Loucy (cell line): ENCODE data around the gene TGFB2.

Source experiments
- H2AFZ ChIP-seq: fragments of 200-600 bp; sonication (generic); 2 replicates; pipeline ENCODE4 v1.6.0; 2016; ENCODE audit warnings: antibody characterized with exemption, mild to moderate bottlenecking, low read length, moderate library complexity
- H3F3A ChIP-seq: fragments of 200-600 bp; 2 replicates; pipeline ENCODE4 v1.6.0; 2016; ENCODE audit warnings: antibody characterized with exemption, low read depth, mild to moderate bottlenecking
- H3K27me3 ChIP-seq: fragments of 200-600 bp; sonication (generic); 2 replicates; pipeline ENCODE4 v1.6.1; 2014; ENCODE audit warnings: low read length, mild to moderate bottlenecking; ENCODE audit not compliant: insufficient read depth, poor library complexity, severe bottlenecking
- H3K36me3 ChIP-seq: fragments of 200-600 bp; sonication (generic); 2 replicates; pipeline ENCODE4 v1.6.1; 2016; ENCODE audit warnings: low read length; ENCODE audit not compliant: insufficient read depth
- H3K4me1 ChIP-seq: fragments of 200-600 bp; sonication (generic); 2 replicates; pipeline ENCODE4 v1.5.1; 2014; ENCODE audit warnings: low read length, mild to moderate bottlenecking; ENCODE audit not compliant: insufficient read depth, poor library complexity, severe bottlenecking
- H3K4me2 ChIP-seq: fragments of 200-600 bp; sonication (generic); 2 replicates; pipeline ENCODE4 v1.6.0; 2014; ENCODE audit warnings: antibody characterized with exemption, low read length, low read depth, mild to moderate bottlenecking; ENCODE audit not compliant: poor library complexity, severe bottlenecking
- H3K4me3 ChIP-seq: fragments of 200-600 bp; sonication (generic); 2 replicates; pipeline ENCODE4 v1.5.1; 2014; ENCODE audit warnings: low read length, mild to moderate bottlenecking, mixed read lengths; ENCODE audit not compliant: poor library complexity, severe bottlenecking
- H3K79me2 ChIP-seq: fragments of 200-600 bp; sonication (generic); 2 replicates; pipeline ENCODE4 v1.6.1; 2014; ENCODE audit warnings: low read length; ENCODE audit not compliant: insufficient read depth
- H3K9ac ChIP-seq: fragments of 200-600 bp; sonication (generic); 2 replicates; pipeline ENCODE4 v1.6.0; 2014; ENCODE audit warnings: mild to moderate bottlenecking, low read depth, low read length, moderate library complexity; ENCODE audit not compliant: poor library complexity, severe bottlenecking
- H3K9me2 ChIP-seq: fragments of 200-600 bp; sonication (generic); replicated peaks from 2 replicates; pipeline ENCODE4 v1.6.1; 2016; ENCODE audit warnings: low read depth, low read length, mixed read lengths
- H3K9me3 ChIP-seq: fragments of 200-600 bp; sonication (generic); 2 replicates; pipeline ENCODE4 v1.6.1; 2014; ENCODE audit warnings: mild to moderate bottlenecking, antibody characterized with exemption, low read length, low read depth; ENCODE audit not compliant: insufficient read depth
- H4K20me1 ChIP-seq: fragments of 200-600 bp; sonication (generic); 2 replicates; pipeline ENCODE4 v1.6.0; 2014; ENCODE audit warnings: antibody characterized with exemption, low read length, mild to moderate bottlenecking; ENCODE audit not compliant: insufficient read depth, poor library complexity, severe bottlenecking
- CTCF ChIP-seq: fragments of 200-600 bp; sonication (generic); conservative IDR thresholded peaks from 2 replicates; pipeline ENCODE4 v1.5.1; 2014; ENCODE audit warnings: mild to moderate bottlenecking, antibody characterized with exemption, low read length
- EZH2phosphoT487 ChIP-seq: fragments of 200-600 bp; IDR thresholded peaks from 2 replicates; pipeline ENCODE4 v1.6.1; 2018; ENCODE audit warnings: antibody characterized with exemption, mild to moderate bottlenecking, moderate library complexity, borderline replicate concordance

TGFB2 gene

GRCh38 chr1:218374401-218375353 lies 29.5 kb downstream of the TGFB2 start:
- Histone ChIP-seq H3K4me3 (no peak overlapping the region), H4K20me1 (no peaks in the 10 kb centered on the region), H3K4me2 (no peak overlapping the region), H3K36me3 (no peaks in the 10 kb centered on the region), H2AFZ (no peak overlapping the region), H3K9ac (no peak overlapping the region), H3F3A (no peaks in the 10 kb centered on the region), H3K9me2 (no peaks in the 10 kb centered on the region), H3K4me1 (peaks cover 9% of the 10 kb centered on the region), H3K9me3 (no peaks in the 10 kb centered on the region), H3K79me2 (no peaks in the 10 kb centered on the region), H3K27me3 (peaks cover 60% of the 10 kb centered on the region)
- TF ChIP-seq EZH2phosphoT487 (no peak), CTCF (no peak)

- no peaks in the 10 kb centered on the region for H3K9me3 ChIP-seq
- no peaks in the 10 kb centered on the region for H3K9me2 ChIP-seq
- no peaks in the 10 kb centered on the region for H3K36me3 ChIP-seq
- H3K4me1 ChIP-seq = peaks cover 9% of the 10 kb centered on the region
- TF ChIP-seq EZH2phosphoT487 (no peak), CTCF (no peak)
- peak overlapping the region; percentile 43 for H3K4me2 ChIP-seq
- no peak overlapping the region for H3K4me3 ChIP-seq
- H2AFZ ChIP-seq = no peak overlapping the region
- no peak overlapping the region for H3K9ac ChIP-seq
- H4K20me1 ChIP-seq = no peaks in the 10 kb centered on the region
- H3F3A ChIP-seq = no peaks in the 10 kb centered on the region
- H3K79me2 ChIP-seq = no peaks in the 10 kb centered on the region
- H3K27me3 ChIP-seq = peaks cover 77% of the 10 kb centered on the region
These were observed 31.6 kb downstream of the TGFB2 start for GRCh38 chr1:218376722-218377121.

- Histone ChIP-seq H3F3A (no peaks in the 10 kb centered on the region), H3K36me3 (no peaks in the 10 kb centered on the region), H3K9me3 (no peaks in the 10 kb centered on the region), H3K4me1 (peaks cover 9% of the 10 kb centered on the region), H3K79me2 (no peaks in the 10 kb centered on the region), H3K9ac (no peak overlapping the region), H3K9me2 (no peaks in the 10 kb centered on the region), H3K4me3 (no peak overlapping the region), H4K20me1 (no peaks in the 10 kb centered on the region), H2AFZ (no peak overlapping the region), H3K27me3 (peaks cover 77% of the 10 kb centered on the region), H3K4me2 (peak overlapping the region; percentile 43)
- TF ChIP-seq CTCF (no peak), EZH2phosphoT487 (no peak)
These were observed 32.1 kb downstream of the TGFB2 start for GRCh38 chr1:218377143-218377660.
